GM12878 (cell line): ENCODE results near the gene AHCYL2. TPM values are rescaled to one million over a fixed set of nuclear protein-coding genes. Genes with fewer than 3 reads are reported as not detected.

ENCODE experiments used
- ATAC-seq: fragments of 200-7000 bp; cut with Tn5 transposase; 3 replicates; pipeline ENCODE4 v1.9.1; 2020; ENCODE audit warnings: mild to moderate bottlenecking, moderate library complexity
- BruUV-seq: library from RNA; stranded (reverse); fragments of 400-500 nt; replicated peaks from 2 replicates; lab custom pipeline; 2021; lab: Mats Ljungman, UMichigan
- CTCF ChIA-PET: fragments of 300-600 bp; sonication (Branson Sonifier 250); formaldehyde crosslinking; extraction: SDS; loops from one replicate; lab custom pipeline; 2021; ENCODE audit warnings: inconsistent platforms; lab: Yijun Ruan, JAX
- POLR2A ChIA-PET: fragments of 350-600 bp; formaldehyde crosslinking; extraction: SDS; loops from one replicate; lab custom pipeline; 2021; ENCODE audit warnings: inconsistent platforms; lab: Charles Lee
- RAD21 ChIA-PET: fragments of 300-600 bp; sonication (Branson Sonifier 250); formaldehyde crosslinking; loops from one replicate; lab custom pipeline; 2023; ENCODE audit warnings: antibody characterized with exemption; ENCODE audit not compliant: unreplicated experiment; lab: Charles Lee
- SMC1A ChIA-PET: fragments of 300-600 bp; sonication (Branson Sonifier 250); formaldehyde crosslinking; loops from one replicate; lab custom pipeline; 2023; ENCODE audit not compliant: unreplicated experiment, uncharacterized antibody; lab: Charles Lee
- DNase-seq: peaks from one replicate; pipeline ENCODE4 v3.0.0-alpha.2; 2011; ENCODE audit warnings: low read depth, low spot score
- FAIRE-seq: peaks from 3 replicates; lab custom pipeline; 2011; peaks lifted over from hg19 to GRCh38; lab: Jason Lieb, UNC
- H2AFZ ChIP-seq: 2 replicates; pipeline ENCODE4 v1.6.0; 2011; ENCODE audit warnings: low read depth, low read length, control low read depth; ENCODE audit not compliant: control insufficient read depth
- H3K27ac ChIP-seq: 2 replicates; pipeline ENCODE4 v1.5.1; 2011; ENCODE audit warnings: control low read depth; ENCODE audit not compliant: control insufficient read depth, insufficient read depth
- H3K27me3 ChIP-seq, 2 experiments: replicated peaks in 1 of 2; 2 replicates each; pipeline versions ENCODE4 v1.6.0 to v1.6.1; 2011; ENCODE audit warnings: low read length in 1 of 2; ENCODE audit not compliant: control insufficient read depth in 2 of 2, insufficient read depth in 2 of 2
- H3K36me3 ChIP-seq, 2 experiments: 2 replicates each; pipeline ENCODE4 v1.5.1; 2011; ENCODE audit warnings: low read length in 1 of 2; ENCODE audit not compliant: control insufficient read depth in 2 of 2, insufficient read depth in 2 of 2
- H3K4me1 ChIP-seq: 2 replicates; pipeline ENCODE4 v1.6.1; 2011; ENCODE audit warnings: mild to moderate bottlenecking, low read length, moderate library complexity, mixed read lengths; ENCODE audit not compliant: control insufficient read depth, insufficient read depth
- H3K4me2 ChIP-seq: 2 replicates; pipeline ENCODE4 v1.6.0; 2011; ENCODE audit warnings: control low read depth; ENCODE audit not compliant: control insufficient read depth, insufficient read depth
- H3K4me3 ChIP-seq: fragments of 200-600 bp; sonication (generic); 2 replicates; pipeline ENCODE4 v1.5.1; 2016
- H3K79me2 ChIP-seq: 2 replicates; pipeline ENCODE4 v1.6.0; 2011; ENCODE audit warnings: low read length; ENCODE audit not compliant: control insufficient read depth, insufficient read depth
- H3K9ac ChIP-seq: 2 replicates; pipeline ENCODE4 v1.8.0; 2011; ENCODE audit warnings: low read length, control low read depth, mixed read lengths; ENCODE audit not compliant: control insufficient read depth, insufficient read depth
- H3K9me3 ChIP-seq: replicated peaks from 3 replicates; pipeline ENCODE4 v1.5.1; 2011; ENCODE audit warnings: mild to moderate bottlenecking, low read length; ENCODE audit not compliant: control insufficient read depth, insufficient read depth
- H4K20me1 ChIP-seq: 2 replicates; pipeline ENCODE4 v1.6.0; 2011; ENCODE audit not compliant: control insufficient read depth, insufficient read depth
- MTA3 ChIP-seq: IDR thresholded peaks from 2 replicates; pipeline ENCODE4 v1.6.1; 2012; ENCODE audit warnings: low read length, inconsistent platforms, borderline replicate concordance
- WGBS: methylation state at CpG from one replicate; pipeline ENCODE4 v1.1.6; 2016; ENCODE audit warnings: low lambda C conversion rate; ENCODE audit not compliant: insufficient replicate concordance, insufficient coverage; ENCODE audit errors: missing lambda C conversion rate; 5-methylcytosine and 5-hydroxymethylcytosine counted together
- in situ Hi-C: fragments of 300-500 bp; cut with MboI; formaldehyde crosslinking; loops from 9 replicates; pipeline ENCODE4 v1.14.3; 2018; ENCODE audit warnings: mixed read lengths
- intact Hi-C: fragments of 100-400 bp; cut with micrococcal nuclease; formaldehyde crosslinking; loops from one replicate; pipeline ENCODE4 v1.14.2; 2022; ENCODE audit not compliant: unreplicated experiment
- polyA plus RNA-seq, 11 experiments: library from polyadenylated mRNA; depleted of rRNA in 4 of 11; unstranded in 6 of 11; stranded (reverse) in 5 of 11; fragments of >200 nt; fragmentation: Nextera tagmentation in 4 of 11; fragmentation: Illumina TruSeq in 1 of 11; extraction: Ambion mirVana in 4 of 11; extraction: Trizol in 1 of 11; gene quantifications; 1 replicate in 1 of 11; 2 replicates in 10 of 11; pipeline versions ENCODE4 v1.2.1 to v1.2.3, GENCODE V29; 2011 to 2016; ENCODE audit warnings: inconsistent platforms in 2 of 11, missing spikeins in 2 of 11, low read depth in 1 of 11
- total RNA-seq, 4 experiments: library from RNA; depleted of rRNA in 3 of 4; stranded (reverse); fragments of >200 nt in 3 of 4; fragmentation: Illumina TruSeq in 1 of 4; extraction: Trizol in 1 of 4; gene quantifications; 2 replicates each; pipeline versions ENCODE4 v1.2.1 to v1.2.3, GENCODE V29; 2013 to 2021
- TF ChIP-seq, protein P1 (sequence below): fragments of 450-650 bp; IDR thresholded peaks from 2 replicates; pipeline ENCODE4 v1.6.1; 2016; ENCODE audit warnings: mild to moderate bottlenecking

AHCYL2 gene
- total and polyA plus RNA-seq, 10 of the 15 experiments (the other 5 are each of a cell fraction or from before 2014, with no cell fraction given) = 1.7 to 29.1 (median 5.4) TPM

- Histone ChIP-seq H3K4me1 (no peaks in the 10 kb centered on the region), H3K36me3 (no peaks in the 10 kb centered on the region), H3K4me2 (no peak overlapping the region), H3K27ac (peak overlapping the region; percentile 18; the same call in 1 of the 2 replicates), H3K9me3 (no peaks in the 10 kb centered on the region), H4K20me1 (no peaks in the 10 kb centered on the region), H3K79me2 (no peaks in the 10 kb centered on the region), H3K27me3 (no peaks in the 10 kb centered on the region), H3K4me3 (no peak overlapping the region), H2AFZ (no peak overlapping the region; the same call in 1 of the 2 replicates), H3K9ac (no peak overlapping the region)
- peak; percentile 30 for ATAC-seq
- BruUV-seq = no TSS peak
- in situ Hi-C loops (no loop called here), intact Hi-C loops (no loop called here)
- ChIA-PET SMC1A (interaction anchor here (0.7 to 3.0 kb wide), 17 partner anchors 12 to 242 kb away, joined by 3 to 50 read pairs (median 5); partner anchors contain the start of genes AHCYL2 and STRIP2), CTCF (interaction anchor here (0.7 to 3.1 kb wide), 22 partner anchors 9 to 609 kb away, joined by 3 to 83 read pairs (median 4); partner anchors contain the start of gene STRIP2), RAD21 (interaction anchor here (0.9 to 2.8 kb wide), 16 partner anchors 10 to 609 kb away, joined by 3 to 37 read pairs (median 8); partner anchors contain the start of gene STRIP2), POLR2A (interaction anchor here (0.6 to 1.6 kb wide), 7 partner anchors 14 to 458 kb away, joined by 3 to 5 read pairs (median 3); no protein-coding TSS in a partner anchor)
- DNase-seq = no peak
- TF ChIP-seq, protein P1, sequence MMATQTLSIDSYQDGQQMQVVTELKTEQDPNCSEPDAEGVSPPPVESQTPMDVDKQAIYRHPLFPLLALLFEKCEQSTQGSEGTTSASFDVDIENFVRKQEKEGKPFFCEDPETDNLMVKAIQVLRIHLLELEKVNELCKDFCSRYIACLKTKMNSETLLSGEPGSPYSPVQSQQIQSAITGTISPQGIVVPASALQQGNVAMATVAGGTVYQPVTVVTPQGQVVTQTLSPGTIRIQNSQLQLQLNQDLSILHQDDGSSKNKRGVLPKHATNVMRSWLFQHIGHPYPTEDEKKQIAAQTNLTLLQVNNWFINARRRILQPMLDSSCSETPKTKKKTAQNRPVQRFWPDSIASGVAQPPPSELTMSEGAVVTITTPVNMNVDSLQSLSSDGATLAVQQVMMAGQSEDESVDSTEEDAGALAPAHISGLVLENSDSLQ = peak; percentile 31; the same call in 1 of the 2 replicates
- TF ChIP-seq MTA3 = no peak
- FAIRE-seq = no peak
- 92% methylated on average over 1 of the region's 1 CpG for WGBS
Observed at GRCh38 chr7:129401228-129401966, 176.6 kb downstream of the AHCYL2 start.
